H1 (cell line): Measurements from ENCODE around the gene CUL1.

Experiments
- ASH2L ChIP-seq: fragments of 200-600, 300-600 bp; sonication (generic); IDR thresholded peaks from one replicate; pipeline ENCODE4 v1.7.1; 2017; ENCODE audit warnings: low read length
- EP300 ChIP-seq, 2 experiments: IDR thresholded peaks; 1 replicate in 1 of 2; 2 replicates in 1 of 2; pipeline ENCODE4 v1.6.1; 2011 to 2012; ENCODE audit warnings: low read depth in 2 of 2, low read length in 2 of 2, mild to moderate bottlenecking in 2 of 2, borderline replicate concordance in 1 of 2, inconsistent platforms in 1 of 2, moderate library complexity in 1 of 2
- KDM1A ChIP-seq: fragments of 200-600, 300-600 bp; sonication (generic); IDR thresholded peaks from 2 replicates; pipeline ENCODE4 v1.7.1; 2016; ENCODE audit warnings: mild to moderate bottlenecking, low read length, borderline replicate concordance
- POLR2A ChIP-seq, 2 experiments: IDR thresholded peaks; 1 replicate in 1 of 2; 2 replicates in 1 of 2; pipeline ENCODE4 v1.6.1; 2011; ENCODE audit warnings: low read depth in 2 of 2, low read length in 2 of 2, mild to moderate bottlenecking in 2 of 2; ENCODE audit errors: control extremely low read depth in 1 of 2
- TEAD4 ChIP-seq: IDR thresholded peaks from 2 replicates; pipeline ENCODE4 v1.6.1; 2012; ENCODE audit warnings: low read depth, low read length, inconsistent platforms, mixed read lengths
- TF ChIP-seq, protein P1 (sequence below): IDR thresholded peaks from 2 replicates; pipeline ENCODE4 v1.6.1; 2011; ENCODE audit warnings: low read length, improper control_type of control experiment

GRCh38 chr7:148782757-148783456 lies 84.2 kb downstream of the CUL1 start:
- no peak for TF ChIP-seq ASH2L
- TF ChIP-seq, protein P1, sequence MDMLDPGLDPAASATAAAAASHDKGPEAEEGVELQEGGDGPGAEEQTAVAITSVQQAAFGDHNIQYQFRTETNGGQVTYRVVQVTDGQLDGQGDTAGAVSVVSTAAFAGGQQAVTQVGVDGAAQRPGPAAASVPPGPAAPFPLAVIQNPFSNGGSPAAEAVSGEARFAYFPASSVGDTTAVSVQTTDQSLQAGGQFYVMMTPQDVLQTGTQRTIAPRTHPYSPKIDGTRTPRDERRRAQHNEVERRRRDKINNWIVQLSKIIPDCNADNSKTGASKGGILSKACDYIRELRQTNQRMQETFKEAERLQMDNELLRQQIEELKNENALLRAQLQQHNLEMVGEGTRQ, result no peak
- no peak for TF ChIP-seq POLR2A (IDR thresholded peaks at IDR 0.05; ENCODE audit: control extremely low read depth in 1 of 2, low read depth in 2 of 2, low read length in 2 of 2)
- TF ChIP-seq EP300 (IDR thresholded peaks at IDR 0.05; ENCODE audit: borderline replicate concordance in 1 of 2, low read depth in 2 of 2, low read length in 2 of 2), result no peak
- TF ChIP-seq KDM1A, result no peak
- no peak for TF ChIP-seq TEAD4
